Effector memory CD8-positive, alpha-beta T cell (primary cell): ENCODE results near the gene CCN6.
A peak's percentile ranks its signal among the peaks of the same experiment; 100 is the strongest.

Source experiments
- ATAC-seq: fragments of 150-1000 bp; cut with Tn5 transposase; replicated peaks from 2 replicates; pipeline ENCODE4 v1.10.0; 2021; ENCODE audit warnings: mild to moderate bottlenecking, moderate library complexity
- DNase-seq, 3 experiments: peaks; one replicate each; pipeline ENCODE4 v3.0.0; 2021
- H3K27ac Mint-ChIP-seq, 2 donors: one replicate each; pipeline ENCODE4 v1.8.0; 2022; ENCODE audit warnings: mild to moderate bottlenecking in 2 of 2, mixed read lengths in 2 of 2, moderate library complexity in 2 of 2
- H3K27me3 Mint-ChIP-seq, 2 donors: one replicate each; pipeline ENCODE4 v1.8.0; 2022; ENCODE audit warnings: mixed read lengths in 2 of 2
- H3K36me3 Mint-ChIP-seq: one replicate; pipeline ENCODE4 v1.8.0; 2022; ENCODE audit warnings: mild to moderate bottlenecking, moderate library complexity, mixed read lengths; ENCODE audit not compliant: insufficient read depth
- H3K4me1 Mint-ChIP-seq, 2 donors: one replicate each; pipeline ENCODE4 v1.8.0; 2022; ENCODE audit warnings: low read depth in 2 of 2, mixed read lengths in 2 of 2
- H3K4me3 Mint-ChIP-seq, 2 donors: one replicate each; pipeline ENCODE4 v1.8.0; 2022; ENCODE audit warnings: mild to moderate bottlenecking in 2 of 2, mixed read lengths in 2 of 2, moderate library complexity in 2 of 2
- H3K9me3 Mint-ChIP-seq, 2 donors: one replicate each; pipeline ENCODE4 v1.8.0; 2022; ENCODE audit warnings: mixed read lengths in 2 of 2
- total RNA-seq, 9 experiments: gene quantifications; one replicate each; lab custom pipeline; 2026; lab: John Stamatoyannopoulos, UW

Gene CCN6
- 0 to 0.24 (median 0.10) reads per million in 9 experiments for total RNA-seq

- H3K9me3 Mint-ChIP-seq: no peaks in the 10 kb centered on the region
- H3K4me3 Mint-ChIP-seq: no peak within 1 kb of the TSS
- H3K27me3 Mint-ChIP-seq: peaks cover 18 to 36% of the 10 kb centered on the region in 2 donors
- no peaks in the 10 kb centered on the region for H3K4me1 Mint-ChIP-seq
- H3K36me3 Mint-ChIP-seq: no peaks in the 10 kb centered on the region
- peak within 1 kb of the TSS in 1 of 2 donors; percentile 44 for H3K27ac Mint-ChIP-seq
- DNase-seq (no peak), ATAC-seq (no peak)
Observed at GRCh38 chr6:112054001-112054400, at the start of gene CCN6. CCN6 (plus strand) TSS chr6:112054104; CDS start chr6:112054358, 254 bp downstream.

GRCh38 chr6:112004201-112005012 lies 49.5 kb upstream of the CCN6 start:
- H3K4me1 Mint-ChIP-seq: peaks cover 0 to 9% of the 10 kb centered on the region in 2 donors
- H3K27ac Mint-ChIP-seq: peak overlapping the region in 1 of 2 donors; percentile 69
- H3K27me3 Mint-ChIP-seq: no peaks in the 10 kb centered on the region
- no peaks in the 10 kb centered on the region for H3K36me3 Mint-ChIP-seq
- ATAC-seq: no peak
- H3K4me3 Mint-ChIP-seq: no peak overlapping the region
- no peak for DNase-seq
- no peaks in the 10 kb centered on the region for H3K9me3 Mint-ChIP-seq

GRCh38 chr6:112005013-112005371 lies 48.9 kb upstream of the CCN6 start:
- H3K9me3 Mint-ChIP-seq: no peaks in the 10 kb centered on the region

GRCh38 chr6:112007254-112007653 lies 46.6 kb upstream of the CCN6 start:
- DNase-seq (no peak), ATAC-seq (no peak)
- Mint-ChIP-seq H3K27me3 (no peaks in the 10 kb centered on the region), H3K4me1 (peaks cover 0 to 9% of the 10 kb centered on the region in 2 donors), H3K27ac (peak overlapping the region in 1 of 2 donors; percentile 14), H3K4me3 (no peak overlapping the region), H3K36me3 (no peaks in the 10 kb centered on the region), H3K9me3 (no peaks in the 10 kb centered on the region)

More at GRCh38 chr6:112005013-112005371, 48.9 kb upstream of the CCN6 start:
- no peak overlapping the region for H3K4me3 Mint-ChIP-seq
- no peak for DNase-seq
- ATAC-seq: no peak
- H3K27ac Mint-ChIP-seq: no peak overlapping the region
- no peaks in the 10 kb centered on the region for H3K36me3 Mint-ChIP-seq
- H3K4me1 Mint-ChIP-seq: peaks cover 0 to 9% of the 10 kb centered on the region in 2 donors
- no peaks in the 10 kb centered on the region for H3K27me3 Mint-ChIP-seq

- ATAC-seq (no peak), DNase-seq (no peak)
- H3K27me3 Mint-ChIP-seq: no peaks in the 10 kb centered on the region
- no peaks in the 10 kb centered on the region for H3K9me3 Mint-ChIP-seq
- peaks cover 0 to 9% of the 10 kb centered on the region in 2 donors for H3K4me1 Mint-ChIP-seq
- H3K27ac Mint-ChIP-seq: peak overlapping the region in 1 of 2 donors; percentile 14
- H3K4me3 Mint-ChIP-seq: no peak overlapping the region
- H3K36me3 Mint-ChIP-seq: no peaks in the 10 kb centered on the region
Observed at GRCh38 chr6:112007805-112008204, 46.1 kb upstream of the CCN6 start.

GRCh38 chr6:112008482-112008881 lies 45.4 kb upstream of the CCN6 start:
- no peak overlapping the region for H3K27ac Mint-ChIP-seq
- H3K36me3 Mint-ChIP-seq: no peaks in the 10 kb centered on the region

GRCh38 chr6:112010328-112010727 lies 43.6 kb upstream of the CCN6 start:
- ATAC-seq (no peak), DNase-seq (no peak)
- H3K27ac Mint-ChIP-seq: peak overlapping the region in 1 of 2 donors; percentile 1
- H3K36me3 Mint-ChIP-seq: no peaks in the 10 kb centered on the region
- no peak overlapping the region for H3K4me3 Mint-ChIP-seq
- no peaks in the 10 kb centered on the region for H3K9me3 Mint-ChIP-seq
- H3K27me3 Mint-ChIP-seq: no peaks in the 10 kb centered on the region
- H3K4me1 Mint-ChIP-seq: no peaks in the 10 kb centered on the region

More at GRCh38 chr6:112008482-112008881, 45.4 kb upstream of the CCN6 start:
- DNase-seq: no peak
- H3K4me3 Mint-ChIP-seq: no peak overlapping the region
- no peaks in the 10 kb centered on the region for H3K27me3 Mint-ChIP-seq
- no peaks in the 10 kb centered on the region for H3K9me3 Mint-ChIP-seq
- no peak for ATAC-seq
- H3K4me1 Mint-ChIP-seq: peaks cover 0 to 7% of the 10 kb centered on the region in 2 donors

- no peak overlapping the region for H3K4me3 Mint-ChIP-seq
- ATAC-seq (no peak), DNase-seq (no peak)
- no peaks in the 10 kb centered on the region for H3K36me3 Mint-ChIP-seq
- H3K9me3 Mint-ChIP-seq: no peaks in the 10 kb centered on the region
- no peak overlapping the region for H3K27ac Mint-ChIP-seq
- no peaks in the 10 kb centered on the region for H3K4me1 Mint-ChIP-seq
- no peaks in the 10 kb centered on the region for H3K27me3 Mint-ChIP-seq
Observed at GRCh38 chr6:112013051-112013450, 40.9 kb upstream of the CCN6 start.

GRCh38 chr6:112014483-112014882 lies 39.4 kb upstream of the CCN6 start:
- Mint-ChIP-seq H3K4me1 (no peaks in the 10 kb centered on the region), H3K27me3 (no peaks in the 10 kb centered on the region), H3K9me3 (no peaks in the 10 kb centered on the region), H3K36me3 (no peaks in the 10 kb centered on the region), H3K4me3 (no peak overlapping the region), H3K27ac (no peak overlapping the region)
- DNase-seq: no peak
- no peak for ATAC-seq

GRCh38 chr6:112015725-112016124 lies 38.2 kb upstream of the CCN6 start:
- no peak for DNase-seq
- Mint-ChIP-seq H3K36me3 (no peaks in the 10 kb centered on the region), H3K4me3 (no peak overlapping the region), H3K27me3 (no peaks in the 10 kb centered on the region), H3K9me3 (no peaks in the 10 kb centered on the region), H3K4me1 (no peaks in the 10 kb centered on the region), H3K27ac (no peak overlapping the region)
- no peak for ATAC-seq

GRCh38 chr6:112016320-112016719 lies 37.6 kb upstream of the CCN6 start:
- ATAC-seq: no peak
- H3K4me3 Mint-ChIP-seq: no peak overlapping the region

GRCh38 chr6:112017169-112017568 lies 36.7 kb upstream of the CCN6 start:
- peaks cover 0 to 2% of the 10 kb centered on the region in 2 donors for H3K4me1 Mint-ChIP-seq
- H3K27me3 Mint-ChIP-seq: no peaks in the 10 kb centered on the region
- no peaks in the 10 kb centered on the region for H3K9me3 Mint-ChIP-seq
- no peak overlapping the region for H3K4me3 Mint-ChIP-seq
- H3K27ac Mint-ChIP-seq: no peak overlapping the region
- ATAC-seq (no peak), DNase-seq (no peak)
- H3K36me3 Mint-ChIP-seq: no peaks in the 10 kb centered on the region

More at GRCh38 chr6:112016320-112016719, 37.6 kb upstream of the CCN6 start:
- no peaks in the 10 kb centered on the region for H3K9me3 Mint-ChIP-seq
- DNase-seq: no peak
- no peaks in the 10 kb centered on the region for H3K27me3 Mint-ChIP-seq
- no peaks in the 10 kb centered on the region for H3K4me1 Mint-ChIP-seq
- H3K27ac Mint-ChIP-seq: no peak overlapping the region
- no peaks in the 10 kb centered on the region for H3K36me3 Mint-ChIP-seq

GRCh38 chr6:112017760-112018537 lies 36.0 kb upstream of the CCN6 start:
- DNase-seq (no peak), ATAC-seq (no peak)
- Mint-ChIP-seq H3K9me3 (no peaks in the 10 kb centered on the region), H3K27me3 (no peaks in the 10 kb centered on the region), H3K4me3 (no peak overlapping the region), H3K36me3 (no peaks in the 10 kb centered on the region), H3K4me1 (peaks cover 0 to 2% of the 10 kb centered on the region in 2 donors), H3K27ac (no peak overlapping the region)
